HCT116 (cell line): ENCODE data around the gene TUBA3C. TPM values are rescaled to one million over a fixed set of nuclear protein-coding genes. Genes with fewer than 3 reads are reported as not detected.
"Not testable (repeated sequence)": the region's sequence is repeated elsewhere in the genome, so short reads cannot be mapped to it uniquely, and the experiment has no call there.

Experiments used
- ATAC-seq: fragments of 200-7000 bp; cut with Tn5 transposase; 2 replicates; pipeline ENCODE4 v1.9.1; 2020; ENCODE audit warnings: mild to moderate bottlenecking, moderate library complexity
- BruUV-seq: library from RNA; stranded (reverse); fragments of 400-500 nt; replicated peaks from 2 replicates; lab custom pipeline; 2021; lab: Mats Ljungman, UMichigan
- CTCF ChIA-PET: fragments of 300-600 bp; sonication (Branson Sonifier 250); formaldehyde crosslinking; loops from one replicate; lab custom pipeline; 2021; ENCODE audit warnings: antibody characterized with exemption; lab: Charles Lee
- POLR2A ChIA-PET: fragments of 300-600, 350-600 bp; sonication (Branson Sonifier 250); formaldehyde crosslinking; loops from one replicate; lab custom pipeline; 2021; ENCODE audit warnings: antibody characterized with exemption; lab: Charles Lee
- RAD21 ChIA-PET, 2 experiments: fragments of 300-600 bp; sonication (Branson Sonifier 250); formaldehyde crosslinking; loops; one replicate each; lab custom pipeline; 2023; ENCODE audit warnings: low total read pairs in 2 of 2; ENCODE audit not compliant: uncharacterized antibody in 2 of 2, unreplicated experiment in 2 of 2, low non-redundant PET in 1 of 2; lab: Charles Lee
- DNase-seq: peaks from one replicate; pipeline ENCODE4 v3.0.0-alpha.2; 2010; ENCODE audit warnings: low read depth, low spot score
- H2AFZ ChIP-seq: fragments of 200-600 bp; shearing (Covaris generic), sonication (generic); 2 replicates; pipeline ENCODE4 v1.6.1; 2017; ENCODE audit warnings: low read depth, mixed run types, mixed read lengths, antibody characterized with exemption, low read length; ENCODE audit not compliant: poor library complexity, severe bottlenecking
- H3K27ac ChIP-seq: 2 replicates; pipeline ENCODE4 v1.5.1; 2012; ENCODE audit warnings: low read depth, low read length
- H3K27me3 ChIP-seq: fragments of 200-600 bp; sonication (generic); 2 replicates; pipeline ENCODE4 v1.6.1; 2016; ENCODE audit warnings: mixed run types, low read length, mixed read lengths; ENCODE audit not compliant: insufficient read depth
- H3K36me3 ChIP-seq, 2 experiments: fragments of 200-500 bp in 1 of 2; fragments of 200-600 bp in 1 of 2; sonication (Bioruptor generic) in 1 of 2; sonication (generic) in 1 of 2; 2 replicates each; pipeline versions ENCODE4 v1.5.1 to v1.6.1; 2014 to 2016; ENCODE audit warnings: low read length in 2 of 2, inconsistent platforms in 1 of 2, mixed read lengths in 1 of 2, mixed run types in 1 of 2; ENCODE audit not compliant: insufficient read depth in 2 of 2, control insufficient read depth in 1 of 2
- H3K4me1 ChIP-seq, 2 experiments: fragments of 200-600 bp in 1 of 2; sonication (generic) in 1 of 2; 2 replicates each; pipeline versions ENCODE4 v1.5.1 to v1.6.1; 2012 to 2017; ENCODE audit warnings: low read length in 2 of 2, inconsistent platforms in 1 of 2, mild to moderate bottlenecking in 1 of 2, mixed read lengths in 1 of 2, mixed run types in 1 of 2, moderate library complexity in 1 of 2; ENCODE audit not compliant: insufficient read depth in 2 of 2, control insufficient read depth in 1 of 2
- H3K4me2 ChIP-seq: fragments of 200-600 bp; sonication (generic); 2 replicates; pipeline ENCODE4 v1.6.1; 2017; ENCODE audit warnings: mixed run types, low read length, mixed read lengths
- H3K4me3 ChIP-seq, 2 experiments: fragments of 200-600 bp in 1 of 2; sonication (generic) in 1 of 2; replicated peaks in 1 of 2; 2 replicates each; pipeline ENCODE4 v1.5.1; 2011 to 2016; ENCODE audit warnings: low read length in 2 of 2, control low read depth in 1 of 2, low read depth in 1 of 2, mild to moderate bottlenecking in 1 of 2, mixed read lengths in 1 of 2, mixed run types in 1 of 2
- H3K79me2 ChIP-seq: fragments of 200-600 bp; sonication (generic); 2 replicates; pipeline ENCODE4 v1.6.1; 2017; ENCODE audit warnings: mild to moderate bottlenecking, mixed run types, low read length, moderate library complexity, mixed read lengths; ENCODE audit not compliant: insufficient read depth
- H3K9ac ChIP-seq: fragments of 200-600 bp; sonication (generic); 2 replicates; pipeline ENCODE4 v1.6.1; 2016; ENCODE audit warnings: low read length, mixed read lengths
- H3K9me2 ChIP-seq: fragments of 200-600 bp; sonication (generic), shearing (Covaris generic); 2 replicates; pipeline ENCODE4 v1.6.1; 2017; ENCODE audit warnings: mixed run types, mild to moderate bottlenecking, moderate library complexity; ENCODE audit not compliant: insufficient read depth
- H3K9me3 ChIP-seq, 2 experiments: fragments of 200-500 bp in 1 of 2; fragments of 200-600 bp in 1 of 2; sonication (Bioruptor generic) in 1 of 2; sonication (generic) in 1 of 2; 2 replicates each; pipeline ENCODE4 v1.6.1; 2014 to 2017; ENCODE audit warnings: low read length in 2 of 2, mixed read lengths in 2 of 2, inconsistent platforms in 1 of 2, low read depth in 1 of 2, mild to moderate bottlenecking in 1 of 2, mixed run types in 1 of 2, moderate library complexity in 1 of 2; ENCODE audit not compliant: control insufficient read depth in 1 of 2, insufficient read depth in 1 of 2
- H4K20me1 ChIP-seq: fragments of 200-600 bp; sonication (generic), shearing (Covaris generic); 2 replicates; pipeline ENCODE4 v1.6.1; 2017; ENCODE audit warnings: mixed run types, mild to moderate bottlenecking, moderate library complexity; ENCODE audit not compliant: insufficient read depth
- FOSL1 ChIP-seq: IDR thresholded peaks from 2 replicates; pipeline ENCODE4 v1.6.1; 2012; ENCODE audit warnings: low read depth
- intact Hi-C: fragments of 100-400 bp; cut with micrococcal nuclease; formaldehyde crosslinking; loops from 2 replicates; pipeline ENCODE4 v1.10.0; 2022
- total RNA-seq: library from RNA; stranded (reverse); gene quantifications from one replicate; pipeline ENCODE4 v1.2.1, GENCODE V29; 2021; ENCODE audit not compliant: unreplicated experiment
- TF ChIP-seq, protein P1 (sequence below): IDR thresholded peaks from 2 replicates; pipeline ENCODE4 v1.6.1; 2012
- TF ChIP-seq, protein P2 (sequence below), 3 experiments: fragments of 200-600 bp in 1 of 3; sonication (generic) in 1 of 3; IDR thresholded peaks in 2 of 3; conservative IDR thresholded peaks in 1 of 3; 2 replicates each; pipeline ENCODE4 v1.5.1; 2012 to 2017; ENCODE audit warnings: low read depth in 2 of 3, low read length in 2 of 3, antibody characterized with exemption in 1 of 3, borderline replicate concordance in 1 of 3, control low read depth in 1 of 3, mild to moderate bottlenecking in 1 of 3, mixed read lengths in 1 of 3, mixed run types in 1 of 3, moderate library complexity in 1 of 3; ENCODE audit not compliant: insufficient read depth in 1 of 3

Gene TUBA3C
- total RNA-seq, 1 experiment from 2014 or later: not detected

DNA sequence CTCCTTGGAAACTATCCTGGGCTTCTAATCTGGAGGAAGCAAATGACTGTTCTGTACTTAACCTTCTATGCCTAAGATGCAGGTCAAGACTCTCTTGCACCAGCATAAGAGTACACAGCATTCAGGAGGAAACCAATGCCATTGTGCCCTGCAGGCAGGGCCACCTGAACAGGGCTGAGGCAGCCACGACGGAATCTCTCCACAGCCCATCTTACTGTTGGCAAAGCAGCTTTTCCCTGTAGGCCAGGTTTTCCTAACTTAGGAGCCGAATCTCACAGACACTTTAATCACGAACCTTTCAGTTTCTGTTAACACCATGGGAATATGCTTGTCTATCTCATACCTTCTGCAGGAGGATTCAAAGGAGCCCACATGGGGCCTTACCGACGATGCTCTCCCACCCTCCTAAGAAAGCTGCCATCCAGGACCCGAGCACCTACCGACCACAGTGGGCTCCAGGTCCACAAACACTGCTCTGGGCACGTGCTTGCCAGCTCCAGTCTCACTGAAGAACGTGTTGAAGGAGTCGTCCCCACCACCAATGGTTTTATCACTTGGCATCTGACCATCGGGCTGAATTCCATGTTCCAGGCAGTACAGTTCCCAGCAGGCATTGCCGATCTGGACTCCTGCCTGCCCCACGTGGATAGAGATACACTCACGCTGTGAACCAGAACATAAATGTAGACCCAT lies 2.6 kb downstream of the TUBA3C start:
- ChIA-PET RAD21 (no interaction called here), POLR2A (no interaction called here), CTCF (no interaction called here)
- no TSS peak for BruUV-seq
- no peak for DNase-seq
- no peak overlapping the region for H3K4me2 ChIP-seq
- no peaks in the 10 kb centered on the region for H3K27me3 ChIP-seq
- no peaks in the 10 kb centered on the region for H3K9me2 ChIP-seq
- intact Hi-C loops: no loop called here
- H3K36me3 ChIP-seq: no peaks in the 10 kb centered on the region
- no peaks in the 10 kb centered on the region for H3K79me2 ChIP-seq
- H2AFZ ChIP-seq: no peak overlapping the region
- H4K20me1 ChIP-seq: no peaks in the 10 kb centered on the region
- TF ChIP-seq, protein P1, sequence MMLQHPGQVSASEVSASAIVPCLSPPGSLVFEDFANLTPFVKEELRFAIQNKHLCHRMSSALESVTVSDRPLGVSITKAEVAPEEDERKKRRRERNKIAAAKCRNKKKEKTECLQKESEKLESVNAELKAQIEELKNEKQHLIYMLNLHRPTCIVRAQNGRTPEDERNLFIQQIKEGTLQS: no peak
- TF ChIP-seq, protein P2, sequence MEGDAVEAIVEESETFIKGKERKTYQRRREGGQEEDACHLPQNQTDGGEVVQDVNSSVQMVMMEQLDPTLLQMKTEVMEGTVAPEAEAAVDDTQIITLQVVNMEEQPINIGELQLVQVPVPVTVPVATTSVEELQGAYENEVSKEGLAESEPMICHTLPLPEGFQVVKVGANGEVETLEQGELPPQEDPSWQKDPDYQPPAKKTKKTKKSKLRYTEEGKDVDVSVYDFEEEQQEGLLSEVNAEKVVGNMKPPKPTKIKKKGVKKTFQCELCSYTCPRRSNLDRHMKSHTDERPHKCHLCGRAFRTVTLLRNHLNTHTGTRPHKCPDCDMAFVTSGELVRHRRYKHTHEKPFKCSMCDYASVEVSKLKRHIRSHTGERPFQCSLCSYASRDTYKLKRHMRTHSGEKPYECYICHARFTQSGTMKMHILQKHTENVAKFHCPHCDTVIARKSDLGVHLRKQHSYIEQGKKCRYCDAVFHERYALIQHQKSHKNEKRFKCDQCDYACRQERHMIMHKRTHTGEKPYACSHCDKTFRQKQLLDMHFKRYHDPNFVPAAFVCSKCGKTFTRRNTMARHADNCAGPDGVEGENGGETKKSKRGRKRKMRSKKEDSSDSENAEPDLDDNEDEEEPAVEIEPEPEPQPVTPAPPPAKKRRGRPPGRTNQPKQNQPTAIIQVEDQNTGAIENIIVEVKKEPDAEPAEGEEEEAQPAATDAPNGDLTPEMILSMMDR (IDR thresholded peaks at IDR 0.05 in 2 of 3, conservative IDR thresholded peaks at IDR 0.05 in 1 of 3; ENCODE audit: borderline replicate concordance in 1 of 3, insufficient read depth in 1 of 3, low read depth in 2 of 3, low read length in 2 of 3): no peak
- no peak for TF ChIP-seq FOSL1
- no peak overlapping the region for H3K9ac ChIP-seq
- no peak for ATAC-seq
- no peak overlapping the region for H3K27ac ChIP-seq
- H3K4me3 ChIP-seq: no peak overlapping the region
- no peaks in the 10 kb centered on the region for H3K4me1 ChIP-seq
- no peaks in the 10 kb centered on the region; a peak in 2 of 4 replicates for H3K9me3 ChIP-seq

DNA sequence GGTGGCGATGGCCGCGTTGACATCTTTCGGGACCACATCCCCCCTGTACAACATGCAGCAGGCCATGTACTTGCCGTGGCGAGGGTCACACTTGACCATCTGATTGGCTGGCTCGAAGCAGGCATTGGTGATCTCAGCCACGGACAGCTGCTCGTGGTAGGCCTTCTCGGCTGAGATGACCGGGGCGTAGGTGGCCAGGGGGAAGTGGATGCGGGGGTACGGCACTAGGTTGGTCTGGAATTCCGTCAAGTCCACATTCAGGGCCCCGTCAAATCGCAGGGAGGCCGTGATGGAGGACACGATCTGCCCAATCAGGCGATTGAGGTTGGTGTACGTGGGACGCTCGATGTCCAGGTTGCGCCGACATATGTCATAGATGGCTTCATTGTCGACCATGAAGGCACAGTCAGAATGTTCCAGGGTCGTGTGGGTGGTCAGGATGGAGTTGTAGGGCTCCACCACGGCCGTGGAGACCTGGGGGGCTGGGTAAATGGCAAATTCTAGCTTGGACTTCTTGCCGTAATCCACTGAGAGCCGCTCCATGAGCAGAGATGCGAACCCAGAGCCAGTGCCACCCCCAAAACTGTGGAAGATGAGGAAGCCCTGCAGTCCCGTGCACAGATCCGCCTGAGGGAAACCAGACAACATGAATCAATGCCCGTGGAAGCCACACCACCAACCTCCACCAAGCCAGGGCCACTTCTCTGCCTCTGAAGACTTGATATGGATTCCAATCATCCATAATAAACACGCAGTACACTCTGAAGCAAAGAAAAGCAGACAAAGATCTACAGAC lies 4.4 kb downstream of the TUBA3C start:
- H3K79me2 ChIP-seq, H3K9me2 ChIP-seq, H3K4me3 ChIP-seq, POLR2A ChIA-PET, H4K20me1 ChIP-seq, H2AFZ ChIP-seq, H3K4me2 ChIP-seq, RAD21 ChIA-PET, intact Hi-C loops, H3K9ac ChIP-seq, CTCF ChIA-PET, H3K9me3 ChIP-seq, H3K4me1 ChIP-seq, H3K27ac ChIP-seq, H3K27me3 ChIP-seq, BruUV-seq, DNase-seq, H3K36me3 ChIP-seq, ATAC-seq: not testable (repeated sequence)
